ENCODE results near the gene PCDHA8. TPM values are rescaled to one million over a fixed set of nuclear protein-coding genes. Genes with fewer than 3 reads are reported as not detected.
"Not testable (repeated sequence)": the region's sequence is repeated elsewhere in the genome, so short reads cannot be mapped to it uniquely, and the experiment has no call there.

PCDHA8 gene
- total RNA-seq, 2 donors from 2014 or later, result 2.1 to 4.6 TPM

DNA sequence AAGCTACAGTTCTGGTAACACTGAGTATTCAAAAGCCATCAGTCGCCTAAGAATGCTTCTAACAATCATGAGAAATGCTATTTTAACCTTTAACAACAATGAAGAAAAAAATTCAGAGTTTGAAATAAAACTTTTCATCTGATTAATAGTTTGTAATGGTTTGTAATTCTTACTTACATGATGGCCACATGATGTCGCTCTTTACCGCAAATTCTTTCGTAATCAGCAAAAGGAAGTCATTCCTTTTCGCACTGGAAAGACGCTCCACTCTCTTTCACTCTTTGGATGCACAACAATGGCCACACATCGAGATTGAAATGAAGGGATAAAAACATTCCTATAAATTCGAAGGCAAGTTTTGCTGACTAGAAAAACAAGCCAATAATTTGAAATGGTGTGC is 7.0 kb upstream of the PCDHA8 start, which contains the start of gene PCDHA7:
Gene PCDHA7 (plus strand): TSS at position 277 of the 400 bp plus-strand sequence. CDS start 115 bp downstream, at position 392.
- intact Hi-C loops (cut with DNase I), result no loop called here
- H3K27ac ChIP-seq, result no peak within 1 kb of the TSS
- H3K4me1 ChIP-seq, result no peaks in the 10 kb centered on the region
- no peaks in the 10 kb centered on the region for H3K27me3 ChIP-seq
- TF ChIP-seq POLR2A (IDR thresholded peaks at IDR 0.05), result no peak
- TF ChIP-seq, protein P1, sequence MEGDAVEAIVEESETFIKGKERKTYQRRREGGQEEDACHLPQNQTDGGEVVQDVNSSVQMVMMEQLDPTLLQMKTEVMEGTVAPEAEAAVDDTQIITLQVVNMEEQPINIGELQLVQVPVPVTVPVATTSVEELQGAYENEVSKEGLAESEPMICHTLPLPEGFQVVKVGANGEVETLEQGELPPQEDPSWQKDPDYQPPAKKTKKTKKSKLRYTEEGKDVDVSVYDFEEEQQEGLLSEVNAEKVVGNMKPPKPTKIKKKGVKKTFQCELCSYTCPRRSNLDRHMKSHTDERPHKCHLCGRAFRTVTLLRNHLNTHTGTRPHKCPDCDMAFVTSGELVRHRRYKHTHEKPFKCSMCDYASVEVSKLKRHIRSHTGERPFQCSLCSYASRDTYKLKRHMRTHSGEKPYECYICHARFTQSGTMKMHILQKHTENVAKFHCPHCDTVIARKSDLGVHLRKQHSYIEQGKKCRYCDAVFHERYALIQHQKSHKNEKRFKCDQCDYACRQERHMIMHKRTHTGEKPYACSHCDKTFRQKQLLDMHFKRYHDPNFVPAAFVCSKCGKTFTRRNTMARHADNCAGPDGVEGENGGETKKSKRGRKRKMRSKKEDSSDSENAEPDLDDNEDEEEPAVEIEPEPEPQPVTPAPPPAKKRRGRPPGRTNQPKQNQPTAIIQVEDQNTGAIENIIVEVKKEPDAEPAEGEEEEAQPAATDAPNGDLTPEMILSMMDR (IDR thresholded peaks at IDR 0.05), result peak in 3 of 7 experiments; percentile 5 to 19 (median 7)
- no peaks in the 10 kb centered on the region for H3K36me3 ChIP-seq (replicated peaks in 1 of 2; ENCODE audit: insufficient read depth in 1 of 2, low read depth in 2 of 2)
- no peak for ATAC-seq
- 6 to 12% methylated on average over 8 of the region's 8 CpGs for WGBS, 2 donors
- peaks cover 0 to 34% (median 0%) of the 10 kb centered on the region in 3 donors for H3K9me3 ChIP-seq
- DNase-seq, result no peak
- no peak within 1 kb of the TSS for H3K4me3 ChIP-seq

DNA sequence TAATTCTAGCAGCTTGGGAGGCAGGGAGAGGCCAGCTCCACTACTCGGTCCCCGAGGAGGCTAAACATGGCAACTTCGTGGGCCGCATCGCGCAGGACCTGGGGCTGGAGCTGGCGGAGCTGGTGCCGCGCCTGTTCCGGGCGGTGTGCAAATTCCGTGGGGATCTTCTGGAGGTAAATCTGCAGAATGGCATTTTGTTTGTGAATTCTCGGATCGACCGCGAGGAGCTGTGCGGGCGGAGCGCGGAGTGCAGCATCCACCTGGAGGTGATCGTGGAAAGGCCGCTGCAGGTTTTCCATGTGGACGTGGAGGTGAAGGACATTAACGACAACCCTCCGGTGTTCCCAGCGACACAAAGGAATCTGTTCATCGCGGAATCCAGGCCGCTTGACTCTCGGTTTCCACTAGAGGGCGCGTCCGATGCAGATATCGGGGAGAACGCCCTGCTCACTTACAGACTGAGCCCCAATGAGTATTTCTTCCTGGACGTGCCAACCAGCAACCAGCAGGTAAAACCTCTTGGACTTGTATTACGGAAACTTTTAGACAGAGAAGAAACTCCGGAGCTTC is 6.5 kb upstream of the PCDHA8 start:
- ATAC-seq; DNase-seq; intact Hi-C loops (cut with DNase I); H3K27me3 ChIP-seq; H3K4me1 ChIP-seq; H3K4me3 ChIP-seq; H3K27ac ChIP-seq; H3K36me3 ChIP-seq (replicated peaks in 1 of 2; ENCODE audit: insufficient read depth in 1 of 2, low read depth in 2 of 2): not testable (repeated sequence)
- peaks cover 0 to 29% (median 0%) of the 10 kb centered on the region in 3 donors for H3K9me3 ChIP-seq
- WGBS, 2 donors, result 13 to 24% methylated on average over 16 to 26 of the region's 38 CpGs

DNA sequence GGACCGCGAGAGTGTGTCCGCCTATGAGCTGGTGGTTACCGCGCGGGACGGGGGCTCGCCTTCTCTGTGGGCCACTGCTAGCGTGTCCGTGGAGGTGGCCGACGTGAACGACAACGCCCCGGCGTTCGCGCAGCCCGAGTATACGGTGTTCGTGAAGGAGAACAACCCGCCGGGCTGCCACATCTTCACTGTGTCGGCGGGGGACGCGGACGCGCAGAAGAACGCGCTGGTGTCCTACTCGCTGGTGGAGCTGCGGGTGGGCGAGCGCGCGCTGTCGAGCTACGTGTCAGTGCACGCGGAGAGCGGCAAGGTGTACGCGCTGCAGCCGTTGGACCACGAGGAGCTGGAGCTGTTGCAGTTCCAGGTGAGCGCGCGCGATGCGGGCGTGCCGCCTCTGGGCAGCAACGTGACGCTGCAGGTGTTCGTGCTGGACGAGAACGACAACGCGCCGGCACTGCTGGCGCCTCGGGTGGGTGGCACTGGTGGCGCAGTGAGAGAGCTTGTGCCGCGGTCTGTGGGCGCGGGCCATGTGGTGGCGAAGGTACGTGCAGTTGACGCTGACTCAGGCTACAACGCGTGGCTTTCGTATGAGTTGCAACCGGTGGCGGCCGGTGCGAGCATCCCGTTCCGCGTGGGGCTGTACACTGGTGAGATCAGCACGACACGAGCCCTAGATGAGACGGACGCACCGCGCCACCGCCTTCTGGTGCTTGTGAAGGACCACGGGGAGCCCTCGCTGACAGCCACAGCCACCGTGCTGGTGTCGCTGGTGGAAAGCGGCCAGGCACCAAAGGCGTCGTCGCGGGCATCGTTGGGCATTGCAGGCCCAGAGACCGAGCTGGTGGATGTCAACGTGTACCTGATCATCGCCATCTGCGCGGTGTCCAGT is 5.1 kb upstream of the PCDHA8 start:
- no peak overlapping the region for H3K27ac ChIP-seq
- H3K4me1 ChIP-seq, result no peaks in the 10 kb centered on the region
- no peak overlapping the region for H3K4me3 ChIP-seq
- H3K9me3 ChIP-seq, result peaks cover 0 to 22% (median 0%) of the 10 kb centered on the region in 3 donors
- no peak for DNase-seq
- ATAC-seq, result no peak
- no peaks in the 10 kb centered on the region for H3K27me3 ChIP-seq
- intact Hi-C loops (cut with DNase I), result no loop called here
- 31 to 41% methylated on average over 26 to 101 of the region's 103 CpGs for WGBS, 2 donors
- TF ChIP-seq, protein P1 (IDR thresholded peaks at IDR 0.05), result no peak
- H3K36me3 ChIP-seq (replicated peaks in 1 of 2; ENCODE audit: insufficient read depth in 1 of 2, low read depth in 2 of 2), result no peaks in the 10 kb centered on the region

DNA sequence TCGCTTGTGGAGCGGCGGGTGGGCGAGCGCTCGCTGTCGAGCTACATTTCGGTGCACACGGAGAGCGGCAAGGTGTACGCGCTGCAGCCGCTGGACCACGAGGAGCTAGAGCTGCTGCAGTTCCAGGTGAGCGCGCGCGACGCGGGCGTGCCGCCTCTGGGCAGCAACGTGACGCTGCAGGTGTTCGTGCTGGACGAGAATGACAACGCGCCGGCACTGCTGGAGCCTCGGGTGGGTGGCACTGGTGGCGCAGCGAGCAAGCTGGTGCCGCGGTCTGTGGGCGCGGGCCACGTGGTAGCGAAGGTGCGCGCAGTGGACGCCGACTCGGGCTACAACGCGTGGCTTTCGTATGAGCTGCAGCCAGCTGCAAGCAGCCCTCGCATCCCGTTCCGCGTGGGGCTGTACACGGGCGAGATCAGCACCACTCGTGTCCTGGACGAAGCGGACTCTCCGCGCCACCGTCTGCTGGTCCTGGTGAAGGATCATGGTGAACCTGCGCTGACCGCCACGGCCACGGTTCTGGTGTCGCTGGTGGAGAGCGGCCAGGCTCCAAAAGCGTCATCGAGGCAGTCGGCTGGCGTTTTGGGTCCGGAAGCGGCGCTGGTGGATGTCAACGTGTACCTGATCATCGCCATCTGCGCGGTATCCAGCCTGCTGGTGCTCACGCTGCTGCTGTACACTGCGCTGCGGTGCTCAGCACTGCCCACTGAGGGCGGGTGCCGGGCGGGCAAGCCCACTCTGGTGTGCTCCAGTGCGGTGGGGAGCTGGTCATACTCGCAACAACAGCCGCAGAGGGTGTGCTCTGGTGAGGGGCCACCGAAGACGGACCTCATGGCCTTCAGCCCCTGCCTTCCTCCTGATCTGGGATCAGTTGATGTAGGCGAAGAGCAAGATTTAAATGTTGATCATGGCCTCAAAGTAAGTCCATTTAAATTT is 2.1 kb downstream of the PCDHA8 start:
- Histone ChIP-seq H3K4me1 (no peaks in the 10 kb centered on the region), H3K27me3 (no peaks in the 10 kb centered on the region), H3K4me3 (no peak overlapping the region), H3K36me3 (replicated peaks in 1 of 2; ENCODE audit: insufficient read depth in 1 of 2, low read depth in 2 of 2) (no peaks in the 10 kb centered on the region), H3K9me3 (peaks cover 0 to 31% (median 0%) of the 10 kb centered on the region in 3 donors), H3K27ac (no peak overlapping the region)
- intact Hi-C loops (cut with DNase I), result no loop called here
- 35 to 45% methylated on average over 21 to 83 of the region's 87 CpGs for WGBS, 2 donors
- TF ChIP-seq, protein P1 (IDR thresholded peaks at IDR 0.05), result no peak
- no peak for TF ChIP-seq POLR2A (IDR thresholded peaks at IDR 0.05)
- no peak for DNase-seq
- no peak for ATAC-seq

DNA sequence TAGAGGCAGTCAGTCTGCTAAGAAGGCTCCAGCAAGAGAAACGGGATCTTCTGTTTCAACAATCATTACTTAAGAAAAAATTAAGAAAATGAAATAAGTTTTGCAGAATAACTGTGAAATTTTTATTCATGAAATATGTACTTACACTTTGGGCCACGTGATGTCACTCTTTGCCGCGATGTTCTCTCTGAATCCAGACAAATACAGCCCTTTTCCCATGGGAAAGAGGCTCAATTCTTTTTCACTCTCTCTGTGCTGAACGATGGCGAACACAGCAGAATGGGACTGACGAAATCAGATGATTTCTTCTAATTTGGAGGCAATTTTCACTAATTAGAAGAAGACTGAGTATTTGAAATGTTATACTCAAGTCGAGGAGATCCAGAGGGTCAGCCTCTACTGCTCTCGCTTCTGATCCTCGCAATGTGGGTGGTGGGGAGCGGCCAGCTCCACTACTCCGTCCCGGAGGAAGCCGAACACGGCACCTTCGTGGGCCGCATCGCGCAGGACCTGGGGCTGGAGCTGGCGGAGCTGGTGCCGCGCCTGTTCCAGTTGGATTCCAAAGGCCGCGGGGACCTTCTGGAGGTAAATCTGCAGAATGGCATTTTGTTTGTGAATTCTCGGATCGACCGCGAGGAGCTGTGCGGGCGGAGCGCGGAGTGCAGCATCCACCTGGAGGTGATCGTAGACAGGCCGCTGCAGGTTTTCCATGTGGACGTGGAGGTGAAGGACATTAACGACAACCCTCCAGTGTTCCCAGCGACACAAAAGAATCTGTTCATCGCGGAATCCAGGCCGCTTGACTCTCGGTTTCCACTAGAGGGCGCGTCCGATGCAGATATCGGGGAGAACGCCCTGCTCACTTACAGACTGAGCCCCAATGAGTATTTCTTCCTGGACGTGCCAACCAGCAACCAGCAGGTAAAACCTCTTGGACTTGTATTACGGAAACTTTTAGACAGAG is 7.4 kb downstream of the PCDHA8 start, which contains the start of gene PCDHA9:
Gene PCDHA9 (plus strand): TSS at position 244 of the 964 bp plus-strand sequence. CDS start 114 bp downstream, at position 358.
- intact Hi-C loops (cut with DNase I); DNase-seq; H3K27me3 ChIP-seq; ATAC-seq; H3K4me1 ChIP-seq; H3K4me3 ChIP-seq; H3K27ac ChIP-seq; H3K36me3 ChIP-seq (replicated peaks in 1 of 2; ENCODE audit: insufficient read depth in 1 of 2, low read depth in 2 of 2): not testable (repeated sequence)
- peaks cover 0 to 25% (median 0%) of the 10 kb centered on the region in 3 donors for H3K9me3 ChIP-seq
- 13 to 17% methylated on average over 10 to 37 of the region's 48 CpGs for WGBS, 2 donors

DNA sequence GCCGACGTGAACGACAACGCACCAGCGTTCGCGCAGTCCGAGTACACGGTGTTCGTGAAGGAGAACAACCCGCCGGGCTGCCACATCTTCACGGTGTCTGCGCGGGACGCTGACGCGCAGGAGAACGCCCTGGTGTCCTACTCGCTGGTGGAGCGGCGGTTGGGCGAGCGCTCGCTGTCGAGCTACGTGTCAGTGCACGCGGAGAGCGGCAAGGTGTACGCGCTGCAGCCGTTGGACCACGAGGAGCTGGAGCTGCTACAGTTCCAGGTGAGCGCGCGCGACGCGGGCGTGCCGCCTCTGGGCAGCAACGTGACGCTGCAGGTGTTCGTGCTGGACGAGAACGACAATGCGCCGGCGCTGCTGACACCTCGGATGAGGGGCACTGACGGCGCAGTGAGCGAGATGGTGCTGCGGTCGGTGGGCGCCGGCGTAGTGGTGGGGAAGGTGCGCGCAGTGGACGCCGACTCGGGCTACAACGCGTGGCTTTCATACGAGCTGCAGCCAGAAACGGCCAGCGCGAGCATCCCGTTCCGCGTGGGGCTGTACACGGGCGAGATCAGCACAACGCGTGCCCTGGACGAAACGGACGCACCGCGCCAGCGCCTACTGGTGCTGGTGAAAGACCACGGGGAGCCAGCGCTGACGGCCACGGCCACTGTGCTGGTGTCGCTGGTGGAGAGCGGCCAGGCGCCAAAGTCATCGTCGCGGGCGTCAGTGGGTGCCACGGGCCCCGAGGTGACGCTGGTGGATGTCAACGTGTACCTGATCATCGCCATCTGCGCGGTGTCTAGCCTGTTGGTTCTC is 9.0 kb downstream of the PCDHA8 start:
- intact Hi-C loops (cut with DNase I); H3K4me1 ChIP-seq; H3K36me3 ChIP-seq (replicated peaks in 1 of 2; ENCODE audit: insufficient read depth in 1 of 2, low read depth in 2 of 2); H3K27me3 ChIP-seq; H3K27ac ChIP-seq; ATAC-seq; DNase-seq; H3K4me3 ChIP-seq: not testable (repeated sequence)
- peaks cover 0 to 23% (median 0%) of the 10 kb centered on the region in 3 donors for H3K9me3 ChIP-seq
- 42 to 50% methylated on average over 18 to 93 of the region's 101 CpGs for WGBS, 2 donors

Data from body of pancreas (tissue), 4 donors.